A673 (cell line): ENCODE results near the gene PIGS. TPM values are rescaled to one million over a fixed set of nuclear protein-coding genes. Genes with fewer than 3 reads are reported as not detected.

ENCODE experiments used
- BruUV-seq: library from RNA; stranded (reverse); fragments of 400-500 nt; replicated peaks from 2 replicates; lab custom pipeline; 2021; lab: Mats Ljungman, UMichigan
- CTCF ChIA-PET: fragments of 300-600 bp; sonication (Branson Sonifier 250); formaldehyde crosslinking; loops from one replicate; lab custom pipeline; 2022; ENCODE audit warnings: antibody characterized with exemption; lab: Charles Lee
- POLR2A ChIA-PET: fragments of 300-600 bp; sonication (Branson Sonifier 250); formaldehyde crosslinking; loops from one replicate; lab custom pipeline; 2022; ENCODE audit warnings: antibody characterized with exemption; ENCODE audit not compliant: low non-redundant PET; lab: Charles Lee
- DNase-seq: peaks from one replicate; pipeline ENCODE4 v3.0.0-alpha.2; 2015; ENCODE audit warnings: low spot score
- H3K27ac ChIP-seq: fragments of 200-600 bp; sonication (generic); 2 replicates; pipeline ENCODE4 v1.5.1; 2016; ENCODE audit warnings: mixed run types, low read depth, mild to moderate bottlenecking, mixed read lengths, antibody characterized with exemption, low read length; ENCODE audit not compliant: poor library complexity, severe bottlenecking
- H3K27me3 ChIP-seq: fragments of 200-600 bp; sonication (generic); replicated peaks from 2 replicates; pipeline ENCODE4 v1.6.1; 2017; ENCODE audit warnings: mixed run types, low read depth, mild to moderate bottlenecking, mixed read lengths, antibody characterized with exemption, low read length; ENCODE audit not compliant: insufficient read depth, poor library complexity
- H3K36me3 ChIP-seq: fragments of 200-600 bp; sonication (generic); 2 replicates; pipeline ENCODE4 v1.6.1; 2016; ENCODE audit warnings: mixed run types, mild to moderate bottlenecking, mixed read lengths, antibody characterized with exemption, low read length; ENCODE audit not compliant: insufficient read depth, poor library complexity, severe bottlenecking
- H3K4me1 ChIP-seq: fragments of 200-600 bp; sonication (generic); 2 replicates; pipeline ENCODE4 v1.6.1; 2017; ENCODE audit warnings: mixed run types, mild to moderate bottlenecking, mixed read lengths, antibody characterized with exemption, low read length; ENCODE audit not compliant: insufficient read depth, poor library complexity, severe bottlenecking
- H3K4me3 ChIP-seq: fragments of 200-600 bp; sonication (generic); 2 replicates; pipeline ENCODE4 v1.5.1; 2016; ENCODE audit warnings: low read depth, mixed run types, mild to moderate bottlenecking, mixed read lengths, low read length; ENCODE audit not compliant: poor library complexity, severe bottlenecking
- H3K9me3 ChIP-seq: fragments of 200-600 bp; sonication (generic); 2 replicates; pipeline ENCODE4 v1.6.1; 2016; ENCODE audit warnings: mixed run types, low read depth, mild to moderate bottlenecking, mixed read lengths, antibody characterized with exemption, low read length; ENCODE audit not compliant: poor library complexity, severe bottlenecking
- CTCF ChIP-seq: fragments of 300-800, 200-600 bp; sonication (generic); conservative IDR thresholded peaks from 2 replicates; pipeline ENCODE4 v1.5.1; 2017; ENCODE audit warnings: low read depth, mild to moderate bottlenecking, antibody characterized with exemption, low read length, moderate library complexity, mixed read lengths
- EZH2 ChIP-seq: fragments of 200-600 bp; sonication (generic); IDR thresholded peaks from 2 replicates; pipeline ENCODE4 v1.6.1; 2017; ENCODE audit warnings: borderline replicate concordance, low read depth, mild to moderate bottlenecking, mixed read lengths, antibody characterized with exemption, low read length; ENCODE audit not compliant: poor library complexity, severe bottlenecking
- intact Hi-C: fragments of 100-400 bp; cut with micrococcal nuclease; formaldehyde crosslinking; loops from one replicate; pipeline ENCODE4 v1.10.0; 2022; ENCODE audit not compliant: unreplicated experiment
- total RNA-seq: library from RNA; stranded (reverse); gene quantifications from 2 replicates; pipeline ENCODE4 v1.2.3, GENCODE V29; 2021

Gene PIGS
- total RNA-seq, 1 experiment from 2014 or later, result 51.6 TPM

GRCh38 chr17:28552176-28552999, 18.9 kb downstream of the PIGS start, which contains the start of gene UNC119:
Gene UNC119 (minus strand): TSS chr17:28552624. CDS start chr17:28552557, 67 bp downstream.
- DNase-seq, result peak; percentile 86
- POLR2A ChIA-PET, result no interaction called here

GRCh38 chr17:28551421-28552175, 19.7 kb downstream of the PIGS start:
- H3K27ac ChIP-seq, result peak overlapping the region; percentile 78
- ChIA-PET CTCF (no interaction called here), POLR2A (no interaction called here)
- peak overlapping the region; percentile 97 for H3K4me3 ChIP-seq
- H3K36me3 ChIP-seq, result peaks cover 21% of the 10 kb centered on the region
- no peaks in the 10 kb centered on the region for H3K27me3 ChIP-seq
- intact Hi-C loops, result loop anchor here (2.0 kb wide), 1 partner anchor 19 kb away; the partner anchor contains the start of gene PIGS
- H3K4me1 ChIP-seq, result peaks cover 29% of the 10 kb centered on the region
- TSS peak; percentile 22 for BruUV-seq
- no peaks in the 10 kb centered on the region for H3K9me3 ChIP-seq
- no peak for TF ChIP-seq EZH2
- no peak for TF ChIP-seq CTCF
- DNase-seq, result peak; percentile 35

More at GRCh38 chr17:28552176-28552999, 18.9 kb downstream of the PIGS start, which contains the start of gene UNC119:
- peaks cover 18% of the 10 kb centered on the region for H3K36me3 ChIP-seq
- peaks cover 29% of the 10 kb centered on the region for H3K4me1 ChIP-seq
- intact Hi-C loops, result loop anchor here (2.0 kb wide), 1 partner anchor 18 kb away; the partner anchor contains the start of gene PIGS
- H3K9me3 ChIP-seq, result no peaks in the 10 kb centered on the region
- CTCF ChIA-PET, result interaction anchor here (0.6 kb wide), 1 partner anchor 414 kb away, joined by 9 read pairs; no protein-coding TSS in a partner anchor
- no peak for TF ChIP-seq CTCF
- TF ChIP-seq EZH2, result no peak
- peak within 1 kb of the TSS; percentile 97 for H3K4me3 ChIP-seq
- H3K27ac ChIP-seq, result peak within 1 kb of the TSS; percentile 78
- no TSS peak for BruUV-seq
- no peaks in the 10 kb centered on the region for H3K27me3 ChIP-seq

- no peak overlapping the region for H3K27ac ChIP-seq
- TF ChIP-seq EZH2, result no peak
- no peak for TF ChIP-seq CTCF
- no peaks in the 10 kb centered on the region for H3K9me3 ChIP-seq
- DNase-seq, result no peak
- peak overlapping the region; percentile 97 for H3K4me3 ChIP-seq
- CTCF ChIA-PET, result no interaction called here
- no TSS peak for BruUV-seq
- H3K27me3 ChIP-seq, result no peaks in the 10 kb centered on the region
- peaks cover 16% of the 10 kb centered on the region for H3K36me3 ChIP-seq
- POLR2A ChIA-PET, result no interaction called here
- peaks cover 29% of the 10 kb centered on the region for H3K4me1 ChIP-seq
- intact Hi-C loops, result no loop called here
Observed at GRCh38 chr17:28550858-28551257, 20.5 kb downstream of the PIGS start.
